SK-N-SH treated with all-trans-retinoic acid at 6 μM for 48 hours (cell line): ENCODE data around the gene SIRPB2.
A peak's percentile ranks its signal among the peaks of the same experiment; 100 is the strongest.

Experiments used
- ATAC-seq: fragments of 200-7000 bp; cut with Tn5 transposase; 3 replicates; pipeline ENCODE4 v1.9.1; 2020; ENCODE audit warnings: mild to moderate bottlenecking, moderate library complexity
- ARNTL ChIP-seq: fragments of 450-650 bp; formaldehyde crosslinking; IDR thresholded peaks from 2 replicates; pipeline ENCODE4 v1.5.0; 2020; ENCODE audit warnings: low read depth, mild to moderate bottlenecking, moderate library complexity, borderline replicate concordance
- CREB5 ChIP-seq: fragments of 250-450 bp; sonication (Bioruptor Pico); IDR thresholded peaks from 2 replicates; pipeline ENCODE4 v1.5.1; 2020; ENCODE audit warnings: low read depth, mild to moderate bottlenecking, moderate library complexity
- CSDC2 ChIP-seq: fragments of 250-450 bp; sonication (Bioruptor Pico); IDR thresholded peaks from 2 replicates; pipeline ENCODE4 v1.5.0; 2020; ENCODE audit warnings: mild to moderate bottlenecking, moderate library complexity
- CSRNP3 ChIP-seq: fragments of 250-450 bp; sonication (Bioruptor Pico); IDR thresholded peaks from 2 replicates; pipeline ENCODE4 v1.5.1; 2021; ENCODE audit warnings: mild to moderate bottlenecking, moderate library complexity
- ESRRG ChIP-seq: fragments of 250-450 bp; sonication (Bioruptor Pico); IDR thresholded peaks from 2 replicates; pipeline ENCODE4 v1.6.1; 2021; ENCODE audit warnings: mild to moderate bottlenecking
- GLIS3 ChIP-seq: fragments of 250-450 bp; sonication (Bioruptor Pico); IDR thresholded peaks from 2 replicates; pipeline ENCODE4 v1.5.0; 2020; ENCODE audit warnings: mild to moderate bottlenecking, moderate library complexity
- ISL1 ChIP-seq: fragments of 250-450 bp; sonication (Bioruptor Pico); IDR thresholded peaks from 2 replicates; pipeline ENCODE4 v2.1.2; 2022; ENCODE audit warnings: mild to moderate bottlenecking, moderate library complexity
- OSR1 ChIP-seq: fragments of 250-450 bp; sonication (Bioruptor Pico); IDR thresholded peaks from 2 replicates; pipeline ENCODE4 v1.8.0; 2022; ENCODE audit warnings: moderate library complexity, mild to moderate bottlenecking, inconsistent platforms
- PATZ1 ChIP-seq: fragments of 250-450 bp; sonication (Bioruptor Pico); IDR thresholded peaks from 2 replicates; pipeline ENCODE4 v1.8.0; 2020; ENCODE audit warnings: mild to moderate bottlenecking, moderate library complexity, borderline replicate concordance
- POU6F1 ChIP-seq: fragments of 250-450 bp; sonication (Bioruptor Pico); IDR thresholded peaks from 2 replicates; pipeline ENCODE4 v1.8.0; 2021; ENCODE audit warnings: low read depth, mild to moderate bottlenecking, moderate library complexity, borderline replicate concordance
- PPARA ChIP-seq: fragments of 250-450 bp; sonication (Bioruptor Pico); IDR thresholded peaks from 2 replicates; pipeline ENCODE4 v1.5.0; 2020; ENCODE audit warnings: mild to moderate bottlenecking, borderline replicate concordance
- RARB ChIP-seq: fragments of 250-450 bp; sonication (Bioruptor Pico); IDR thresholded peaks from 2 replicates; pipeline ENCODE4 v1.8.0; 2021; ENCODE audit warnings: mild to moderate bottlenecking, moderate library complexity
- SNAI2 ChIP-seq: fragments of 250-450 bp; sonication (Bioruptor Pico); IDR thresholded peaks from 2 replicates; pipeline ENCODE4 v1.5.0; 2020; ENCODE audit warnings: mild to moderate bottlenecking, moderate library complexity
- TCF4 ChIP-seq: fragments of 250-450 bp; sonication (Bioruptor Pico); IDR thresholded peaks from 2 replicates; pipeline ENCODE4 v1.8.0; 2021; ENCODE audit warnings: mild to moderate bottlenecking, moderate library complexity, borderline replicate concordance
- TOX ChIP-seq: fragments of 250-450 bp; sonication (Bioruptor Pico); IDR thresholded peaks from 2 replicates; pipeline ENCODE4 v1.8.0; 2021; ENCODE audit warnings: mild to moderate bottlenecking, moderate library complexity, borderline replicate concordance
- TSHZ2 ChIP-seq: fragments of 250-450 bp; sonication (Bioruptor Pico); IDR thresholded peaks from 2 replicates; pipeline ENCODE4 v1.5.0; 2020; ENCODE audit warnings: mild to moderate bottlenecking, moderate library complexity
- ZC3H10 ChIP-seq: fragments of 250-450 bp; sonication (Bioruptor Pico); IDR thresholded peaks from 2 replicates; pipeline ENCODE4 v1.5.1; 2021; ENCODE audit warnings: mild to moderate bottlenecking, moderate library complexity
- ZFP30 ChIP-seq: fragments of 450-650 bp; formaldehyde crosslinking; IDR thresholded peaks from 2 replicates; pipeline ENCODE4 v1.5.0; 2022; ENCODE audit warnings: mild to moderate bottlenecking, moderate library complexity
- ZNF565 ChIP-seq: fragments of 450-650 bp; formaldehyde crosslinking; conservative IDR thresholded peaks from 2 replicates; pipeline ENCODE4 v1.5.0; 2020; ENCODE audit warnings: low read depth, mild to moderate bottlenecking, moderate library complexity
- ZNF8 ChIP-seq: fragments of 450-650 bp; formaldehyde crosslinking; IDR thresholded peaks from 2 replicates; pipeline ENCODE4 v1.5.0; 2020; ENCODE audit warnings: mild to moderate bottlenecking, moderate library complexity

Gene SIRPB2

GRCh38 chr20:1456300-1456699, 34.9 kb downstream of the SIRPB2 start:
- no peak for TF ChIP-seq CSRNP3 (CRISPR knock-in tag)
- no peak for TF ChIP-seq GLIS3 (CRISPR knock-in tag)
- no peak for TF ChIP-seq TSHZ2 (CRISPR knock-in tag)
- TF ChIP-seq OSR1 (CRISPR knock-in tag): no peak
- no peak for TF ChIP-seq ZC3H10 (CRISPR knock-in tag)
- no peak for TF ChIP-seq PPARA
- no peak for TF ChIP-seq PATZ1 (CRISPR knock-in tag)
- no peak for TF ChIP-seq POU6F1
- no peak for TF ChIP-seq ZNF8 (CRISPR knock-in tag)
- TF ChIP-seq ISL1 (CRISPR knock-in tag): no peak
- no peak for TF ChIP-seq TOX
- TF ChIP-seq CREB5 (CRISPR knock-in tag): no peak
- no peak for TF ChIP-seq ARNTL (CRISPR knock-in tag)
- TF ChIP-seq ZNF565 (CRISPR knock-in tag): no peak
- TF ChIP-seq SNAI2 (CRISPR knock-in tag): no peak
- peak; percentile 18; the same call in 1 of the 3 replicates for ATAC-seq

GRCh38 chr20:1450926-1451491, 40.2 kb downstream of the SIRPB2 start:
- TF ChIP-seq TSHZ2 (CRISPR knock-in tag) (no peak), SNAI2 (CRISPR knock-in tag) (no peak), ZNF565 (CRISPR knock-in tag) (no peak), ZC3H10 (CRISPR knock-in tag) (no peak), TCF4 (CRISPR knock-in tag) (no peak), ESRRG (no peak), CSDC2 (no peak), RARB (CRISPR knock-in tag) (no peak), PPARA (no peak), OSR1 (CRISPR knock-in tag) (no peak), CSRNP3 (CRISPR knock-in tag) (no peak), ZFP30 (CRISPR knock-in tag) (no peak), ARNTL (CRISPR knock-in tag) (no peak)
- ATAC-seq: no peak; the same call in 2 of the 3 replicates
